GM12878 (cell line): ENCODE measurements around the gene ACBD5. TPM values are rescaled to one million over a fixed set of nuclear protein-coding genes. Genes with fewer than 3 reads are reported as not detected.

ENCODE experiments used
- ATAC-seq: fragments of 200-7000 bp; cut with Tn5 transposase; 3 replicates; pipeline ENCODE4 v1.9.1; 2020; ENCODE audit warnings: mild to moderate bottlenecking, moderate library complexity
- BruUV-seq: library from RNA; stranded (reverse); fragments of 400-500 nt; replicated peaks from 2 replicates; lab custom pipeline; 2021; lab: Mats Ljungman, UMichigan
- CTCF ChIA-PET: fragments of 300-600 bp; sonication (Branson Sonifier 250); formaldehyde crosslinking; extraction: SDS; loops from one replicate; lab custom pipeline; 2021; ENCODE audit warnings: inconsistent platforms; lab: Yijun Ruan, JAX
- POLR2A ChIA-PET: fragments of 350-600 bp; formaldehyde crosslinking; extraction: SDS; loops from one replicate; lab custom pipeline; 2021; ENCODE audit warnings: inconsistent platforms; lab: Charles Lee
- RAD21 ChIA-PET: fragments of 300-600 bp; sonication (Branson Sonifier 250); formaldehyde crosslinking; loops from one replicate; lab custom pipeline; 2023; ENCODE audit warnings: antibody characterized with exemption; ENCODE audit not compliant: unreplicated experiment; lab: Charles Lee
- SMC1A ChIA-PET: fragments of 300-600 bp; sonication (Branson Sonifier 250); formaldehyde crosslinking; loops from one replicate; lab custom pipeline; 2023; ENCODE audit not compliant: unreplicated experiment, uncharacterized antibody; lab: Charles Lee
- DNase-seq: peaks from one replicate; pipeline ENCODE4 v3.0.0-alpha.2; 2011; ENCODE audit warnings: low read depth, low spot score
- FAIRE-seq: peaks from 3 replicates; lab custom pipeline; 2011; peaks lifted over from hg19 to GRCh38; lab: Jason Lieb, UNC
- H2AFZ ChIP-seq: 2 replicates; pipeline ENCODE4 v1.6.0; 2011; ENCODE audit warnings: low read depth, low read length, control low read depth; ENCODE audit not compliant: control insufficient read depth
- H3K27ac ChIP-seq: 2 replicates; pipeline ENCODE4 v1.5.1; 2011; ENCODE audit warnings: control low read depth; ENCODE audit not compliant: control insufficient read depth, insufficient read depth
- H3K27me3 ChIP-seq, 2 experiments: replicated peaks in 1 of 2; 2 replicates each; pipeline versions ENCODE4 v1.6.0 to v1.6.1; 2011; ENCODE audit warnings: low read length in 1 of 2; ENCODE audit not compliant: control insufficient read depth in 2 of 2, insufficient read depth in 2 of 2
- H3K36me3 ChIP-seq, 2 experiments: 2 replicates each; pipeline ENCODE4 v1.5.1; 2011; ENCODE audit warnings: low read length in 1 of 2; ENCODE audit not compliant: control insufficient read depth in 2 of 2, insufficient read depth in 2 of 2
- H3K4me1 ChIP-seq: 2 replicates; pipeline ENCODE4 v1.6.1; 2011; ENCODE audit warnings: mild to moderate bottlenecking, low read length, moderate library complexity, mixed read lengths; ENCODE audit not compliant: control insufficient read depth, insufficient read depth
- H3K4me2 ChIP-seq: 2 replicates; pipeline ENCODE4 v1.6.0; 2011; ENCODE audit warnings: control low read depth; ENCODE audit not compliant: control insufficient read depth, insufficient read depth
- H3K4me3 ChIP-seq: fragments of 200-600 bp; sonication (generic); 2 replicates; pipeline ENCODE4 v1.5.1; 2016
- H3K79me2 ChIP-seq: 2 replicates; pipeline ENCODE4 v1.6.0; 2011; ENCODE audit warnings: low read length; ENCODE audit not compliant: control insufficient read depth, insufficient read depth
- H3K9ac ChIP-seq: 2 replicates; pipeline ENCODE4 v1.8.0; 2011; ENCODE audit warnings: low read length, control low read depth, mixed read lengths; ENCODE audit not compliant: control insufficient read depth, insufficient read depth
- H3K9me3 ChIP-seq: replicated peaks from 3 replicates; pipeline ENCODE4 v1.5.1; 2011; ENCODE audit warnings: mild to moderate bottlenecking, low read length; ENCODE audit not compliant: control insufficient read depth, insufficient read depth
- H4K20me1 ChIP-seq: 2 replicates; pipeline ENCODE4 v1.6.0; 2011; ENCODE audit not compliant: control insufficient read depth, insufficient read depth
- CREM ChIP-seq: IDR thresholded peaks from 2 replicates; pipeline ENCODE4 v1.6.1; 2014; ENCODE audit warnings: antibody characterized with exemption, low read depth
- EP300 ChIP-seq, 2 experiments: fragments of 150-350 bp in 1 of 2; IDR thresholded peaks; 2 replicates each; pipeline ENCODE4 v1.6.1; 2011 to 2012; ENCODE audit warnings: low read depth in 2 of 2, low read length in 2 of 2, borderline replicate concordance in 1 of 2, improper control_type of control experiment in 1 of 2, inconsistent platforms in 1 of 2; ENCODE audit not compliant: control insufficient read depth in 1 of 2
- MEF2B ChIP-seq: fragments of 450-650 bp; IDR thresholded peaks from 2 replicates; pipeline ENCODE4 v1.6.1; 2018; ENCODE audit warnings: mild to moderate bottlenecking, moderate library complexity; ENCODE audit not compliant: partially characterized antibody, poor library complexity, severe bottlenecking
- MYB ChIP-seq: fragments of 150-350 bp; IDR thresholded peaks from 2 replicates; pipeline ENCODE4 v1.6.1; 2014; ENCODE audit warnings: mild to moderate bottlenecking, low read depth, low read length, borderline replicate concordance
- NBN ChIP-seq: fragments of 450-650 bp; IDR thresholded peaks from 2 replicates; pipeline ENCODE4 v1.6.1; 2016
- SMC3 ChIP-seq: IDR thresholded peaks from 2 replicates; pipeline ENCODE4 v1.6.1; 2011; ENCODE audit warnings: low read length, improper control_type of control experiment, borderline replicate concordance
- SP1 ChIP-seq: IDR thresholded peaks from one replicate; pipeline ENCODE4 v1.6.1; 2011; ENCODE audit warnings: low read depth, low read length
- SREBF1 ChIP-seq: IDR thresholded peaks from 2 replicates; pipeline ENCODE4 v1.6.1; 2012; ENCODE audit warnings: mild to moderate bottlenecking, low read length
- SUZ12 ChIP-seq: fragments of 200-600 bp; sonication (generic); IDR thresholded peaks from one replicate; pipeline ENCODE4 v1.6.1; 2018; ENCODE audit warnings: antibody characterized with exemption, mild to moderate bottlenecking; ENCODE audit not compliant: unreplicated experiment
- WRNIP1 ChIP-seq: IDR thresholded peaks from 2 replicates; pipeline ENCODE4 v1.6.1; 2011; ENCODE audit warnings: low read depth, low read length, improper control_type of control experiment, borderline replicate concordance
- YY1 ChIP-seq: IDR thresholded peaks from 2 replicates; pipeline ENCODE4 v1.6.1; 2011; ENCODE audit warnings: low read depth, mild to moderate bottlenecking, low read length
- ZZZ3 ChIP-seq: IDR thresholded peaks from 2 replicates; pipeline ENCODE4 v1.6.1; 2011; ENCODE audit warnings: low read depth; ENCODE audit not compliant: control insufficient read depth, insufficient read length
- WGBS: methylation state at CpG from one replicate; pipeline ENCODE4 v1.1.6; 2016; ENCODE audit warnings: low lambda C conversion rate; ENCODE audit not compliant: insufficient replicate concordance, insufficient coverage; ENCODE audit errors: missing lambda C conversion rate; 5-methylcytosine and 5-hydroxymethylcytosine counted together
- in situ Hi-C: fragments of 300-500 bp; cut with MboI; formaldehyde crosslinking; loops from 9 replicates; pipeline ENCODE4 v1.14.3; 2018; ENCODE audit warnings: mixed read lengths
- intact Hi-C: fragments of 100-400 bp; cut with micrococcal nuclease; formaldehyde crosslinking; loops from one replicate; pipeline ENCODE4 v1.14.2; 2022; ENCODE audit not compliant: unreplicated experiment
- polyA plus RNA-seq, 11 experiments: library from polyadenylated mRNA; depleted of rRNA in 4 of 11; unstranded in 6 of 11; stranded (reverse) in 5 of 11; fragments of >200 nt; fragmentation: Nextera tagmentation in 4 of 11; fragmentation: Illumina TruSeq in 1 of 11; extraction: Ambion mirVana in 4 of 11; extraction: Trizol in 1 of 11; gene quantifications; 1 replicate in 1 of 11; 2 replicates in 10 of 11; pipeline versions ENCODE4 v1.2.1 to v1.2.3, GENCODE V29; 2011 to 2016; ENCODE audit warnings: inconsistent platforms in 2 of 11, missing spikeins in 2 of 11, low read depth in 1 of 11
- total RNA-seq, 4 experiments: library from RNA; depleted of rRNA in 3 of 4; stranded (reverse); fragments of >200 nt in 3 of 4; fragmentation: Illumina TruSeq in 1 of 4; extraction: Trizol in 1 of 4; gene quantifications; 2 replicates each; pipeline versions ENCODE4 v1.2.1 to v1.2.3, GENCODE V29; 2013 to 2021
- TF ChIP-seq, protein P1 (sequence below): fragments of 450-650 bp; IDR thresholded peaks from 2 replicates; pipeline ENCODE4 v1.6.1; 2016; ENCODE audit warnings: mild to moderate bottlenecking, moderate library complexity, borderline replicate concordance
- TF ChIP-seq, protein P2 (sequence below): fragments of 150-350 bp; IDR thresholded peaks from 2 replicates; pipeline ENCODE4 v1.6.1; 2014; ENCODE audit warnings: mild to moderate bottlenecking, low read depth, low read length
- TF ChIP-seq, protein P3 (sequence below): fragments of 450-650 bp; IDR thresholded peaks from 2 replicates; pipeline ENCODE4 v1.6.1; 2017; ENCODE audit warnings: mild to moderate bottlenecking, low read depth, inconsistent platforms; ENCODE audit not compliant: poor library complexity, severe bottlenecking

ACBD5 gene
- total and polyA plus RNA-seq, 10 of the 15 experiments (the other 5 are each of a cell fraction or from before 2014, with no cell fraction given): 2.4 to 22.3 (median 12.4) TPM

DNA sequence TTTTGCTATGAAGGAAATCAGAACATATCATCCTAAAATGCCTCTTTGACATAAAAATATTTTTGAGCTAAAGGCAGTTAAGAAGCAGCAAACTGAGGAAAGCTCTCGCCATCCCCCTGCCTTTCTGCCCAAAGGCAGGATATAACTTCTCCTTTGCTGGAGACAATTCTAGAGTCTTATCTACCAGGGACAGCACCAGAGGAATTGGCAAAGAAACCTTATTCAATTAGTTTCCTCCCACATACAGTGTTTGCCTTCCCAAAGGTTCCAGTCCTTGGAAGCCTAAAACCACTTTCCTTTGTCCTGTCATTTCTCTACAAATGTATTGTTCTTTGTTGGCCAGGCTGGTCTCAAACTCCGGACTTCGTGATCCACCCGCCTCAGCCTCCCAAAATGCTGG is 51.7 kb downstream of the ACBD5 start:
- no peak overlapping the region for H3K27ac ChIP-seq
- ChIA-PET SMC1A (interaction anchor here (1.1 kb wide), 1 partner anchor 13 kb away, joined by 4 read pairs; no protein-coding TSS in a partner anchor), POLR2A (no interaction called here), CTCF (interaction anchor here (1.0 kb wide), 2 partner anchors 11 to 171 kb away, joined by 3 to 4 read pairs; no protein-coding TSS in a partner anchor), RAD21 (no interaction called here)
- no peaks in the 10 kb centered on the region for H3K4me1 ChIP-seq
- in situ Hi-C loops: no loop called here
- no peak for DNase-seq
- intact Hi-C loops: no loop called here
- no peak overlapping the region for H2AFZ ChIP-seq
- no peaks in the 10 kb centered on the region for H3K27me3 ChIP-seq
- no peak for FAIRE-seq
- H3K4me2 ChIP-seq: no peak overlapping the region
- no peaks in the 10 kb centered on the region for H3K9me3 ChIP-seq
- no peaks in the 10 kb centered on the region for H4K20me1 ChIP-seq
- peaks cover 0 to 17% of the 10 kb centered on the region in 2 experiments; a peak in 2 of 4 replicates for H3K36me3 ChIP-seq
- WGBS: 100% methylated on average over 4 of the region's 4 CpGs
- no peaks in the 10 kb centered on the region for H3K79me2 ChIP-seq
- ATAC-seq: no peak
- no peak overlapping the region for H3K4me3 ChIP-seq
- no TSS peak for BruUV-seq
- H3K9ac ChIP-seq: no peak overlapping the region
- TF ChIP-seq WRNIP1: no peak
- TF ChIP-seq NBN: no peak
- no peak for TF ChIP-seq MEF2B
- no peak for TF ChIP-seq MYB
- TF ChIP-seq, protein P1, sequence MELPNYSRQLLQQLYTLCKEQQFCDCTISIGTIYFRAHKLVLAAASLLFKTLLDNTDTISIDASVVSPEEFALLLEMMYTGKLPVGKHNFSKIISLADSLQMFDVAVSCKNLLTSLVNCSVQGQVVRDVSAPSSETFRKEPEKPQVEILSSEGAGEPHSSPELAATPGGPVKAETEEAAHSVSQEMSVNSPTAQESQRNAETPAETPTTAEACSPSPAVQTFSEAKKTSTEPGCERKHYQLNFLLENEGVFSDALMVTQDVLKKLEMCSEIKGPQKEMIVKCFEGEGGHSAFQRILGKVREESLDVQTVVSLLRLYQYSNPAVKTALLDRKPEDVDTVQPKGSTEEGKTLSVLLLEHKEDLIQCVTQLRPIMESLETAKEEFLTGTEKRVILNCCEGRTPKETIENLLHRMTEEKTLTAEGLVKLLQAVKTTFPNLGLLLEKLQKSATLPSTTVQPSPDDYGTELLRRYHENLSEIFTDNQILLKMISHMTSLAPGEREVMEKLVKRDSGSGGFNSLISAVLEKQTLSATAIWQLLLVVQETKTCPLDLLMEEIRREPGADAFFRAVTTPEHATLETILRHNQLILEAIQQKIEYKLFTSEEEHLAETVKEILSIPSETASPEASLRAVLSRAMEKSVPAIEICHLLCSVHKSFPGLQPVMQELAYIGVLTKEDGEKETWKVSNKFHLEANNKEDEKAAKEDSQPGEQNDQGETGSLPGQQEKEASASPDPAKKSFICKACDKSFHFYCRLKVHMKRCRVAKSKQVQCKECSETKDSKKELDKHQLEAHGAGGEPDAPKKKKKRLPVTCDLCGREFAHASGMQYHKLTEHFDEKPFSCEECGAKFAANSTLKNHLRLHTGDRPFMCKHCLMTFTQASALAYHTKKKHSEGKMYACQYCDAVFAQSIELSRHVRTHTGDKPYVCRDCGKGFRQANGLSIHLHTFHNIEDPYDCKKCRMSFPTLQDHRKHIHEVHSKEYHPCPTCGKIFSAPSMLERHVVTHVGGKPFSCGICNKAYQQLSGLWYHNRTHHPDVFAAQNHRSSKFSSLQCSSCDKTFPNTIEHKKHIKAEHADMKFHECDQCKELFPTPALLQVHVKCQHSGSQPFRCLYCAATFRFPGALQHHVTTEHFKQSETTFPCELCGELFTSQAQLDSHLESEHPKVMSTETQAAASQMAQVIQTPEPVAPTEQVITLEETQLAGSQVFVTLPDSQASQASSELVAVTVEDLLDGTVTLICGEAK: no peak
- no peak for TF ChIP-seq SUZ12
- TF ChIP-seq CREM: no peak
- TF ChIP-seq, protein P2, sequence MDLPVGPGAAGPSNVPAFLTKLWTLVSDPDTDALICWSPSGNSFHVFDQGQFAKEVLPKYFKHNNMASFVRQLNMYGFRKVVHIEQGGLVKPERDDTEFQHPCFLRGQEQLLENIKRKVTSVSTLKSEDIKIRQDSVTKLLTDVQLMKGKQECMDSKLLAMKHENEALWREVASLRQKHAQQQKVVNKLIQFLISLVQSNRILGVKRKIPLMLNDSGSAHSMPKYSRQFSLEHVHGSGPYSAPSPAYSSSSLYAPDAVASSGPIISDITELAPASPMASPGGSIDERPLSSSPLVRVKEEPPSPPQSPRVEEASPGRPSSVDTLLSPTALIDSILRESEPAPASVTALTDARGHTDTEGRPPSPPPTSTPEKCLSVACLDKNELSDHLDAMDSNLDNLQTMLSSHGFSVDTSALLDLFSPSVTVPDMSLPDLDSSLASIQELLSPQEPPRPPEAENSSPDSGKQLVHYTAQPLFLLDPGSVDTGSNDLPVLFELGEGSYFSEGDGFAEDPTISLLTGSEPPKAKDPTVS: no peak
- no peak for TF ChIP-seq SMC3
- no peak for TF ChIP-seq SREBF1
- no peak for TF ChIP-seq SP1
- no peak for TF ChIP-seq ZZZ3
- TF ChIP-seq EP300 (IDR thresholded peaks at IDR 0.05; ENCODE audit: borderline replicate concordance in 1 of 2, control insufficient read depth in 1 of 2, low read depth in 2 of 2, low read length in 2 of 2): no peak
- no peak for TF ChIP-seq YY1
- TF ChIP-seq, protein P3, sequence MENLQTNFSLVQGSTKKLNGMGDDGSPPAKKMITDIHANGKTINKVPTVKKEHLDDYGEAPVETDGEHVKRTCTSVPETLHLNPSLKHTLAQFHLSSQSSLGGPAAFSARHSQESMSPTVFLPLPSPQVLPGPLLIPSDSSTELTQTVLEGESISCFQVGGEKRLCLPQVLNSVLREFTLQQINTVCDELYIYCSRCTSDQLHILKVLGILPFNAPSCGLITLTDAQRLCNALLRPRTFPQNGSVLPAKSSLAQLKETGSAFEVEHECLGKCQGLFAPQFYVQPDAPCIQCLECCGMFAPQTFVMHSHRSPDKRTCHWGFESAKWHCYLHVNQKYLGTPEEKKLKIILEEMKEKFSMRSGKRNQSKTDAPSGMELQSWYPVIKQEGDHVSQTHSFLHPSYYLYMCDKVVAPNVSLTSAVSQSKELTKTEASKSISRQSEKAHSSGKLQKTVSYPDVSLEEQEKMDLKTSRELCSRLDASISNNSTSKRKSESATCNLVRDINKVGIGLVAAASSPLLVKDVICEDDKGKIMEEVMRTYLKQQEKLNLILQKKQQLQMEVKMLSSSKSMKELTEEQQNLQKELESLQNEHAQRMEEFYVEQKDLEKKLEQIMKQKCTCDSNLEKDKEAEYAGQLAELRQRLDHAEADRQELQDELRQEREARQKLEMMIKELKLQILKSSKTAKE: no peak
